OCI-LY7 (cell line): Measurements from ENCODE around the gene VCP. TPM values are rescaled to one million over a fixed set of nuclear protein-coding genes. Genes with fewer than 3 reads are reported as not detected.

ENCODE experiments used
- BruUV-seq: library from RNA; stranded (reverse); fragments of 400-500 nt; replicated peaks from 2 replicates; lab custom pipeline; 2021; lab: Mats Ljungman, UMichigan
- CTCF ChIA-PET: fragments of 300-600 bp; sonication (Branson Sonifier 250); formaldehyde crosslinking; loops from one replicate; lab custom pipeline; 2022; ENCODE audit warnings: antibody characterized with exemption; ENCODE audit not compliant: unreplicated experiment; lab: Charles Lee
- POLR2A ChIA-PET: fragments of 300-600 bp; sonication (Branson Sonifier 250); formaldehyde crosslinking; loops from one replicate; lab custom pipeline; 2022; ENCODE audit warnings: antibody characterized with exemption; lab: Charles Lee
- DNase-seq: peaks from one replicate; pipeline ENCODE4 v3.0.0-alpha.2; 2015; ENCODE audit warnings: low spot score
- H2AFZ ChIP-seq: fragments of 200-600 bp; sonication (generic), shearing (Covaris generic); 2 replicates; pipeline ENCODE4 v1.6.1; 2014; ENCODE audit warnings: mild to moderate bottlenecking, antibody characterized with exemption, low read length, moderate library complexity
- H3K27ac ChIP-seq: fragments of 200-600 bp; sonication (generic); 2 replicates; pipeline ENCODE4 v1.5.1; 2014; ENCODE audit warnings: mixed run types, low read depth, mild to moderate bottlenecking, moderate library complexity, low read length, inconsistent platforms; ENCODE audit not compliant: poor library complexity, severe bottlenecking
- H3K36me3 ChIP-seq: fragments of 200-600 bp; sonication (generic); 2 replicates; pipeline ENCODE4 v1.6.1; 2014; ENCODE audit warnings: mild to moderate bottlenecking, antibody characterized with exemption, low read length, moderate library complexity, mixed read lengths; ENCODE audit not compliant: insufficient read depth
- H3K4me1 ChIP-seq: fragments of 200-600 bp; sonication (generic); 2 replicates; pipeline ENCODE4 v1.5.1; 2014; ENCODE audit warnings: mild to moderate bottlenecking, low read length; ENCODE audit not compliant: insufficient read depth, poor library complexity, severe bottlenecking
- H3K4me2 ChIP-seq: fragments of 200-600 bp; sonication (generic); 2 replicates; pipeline ENCODE4 v1.6.1; 2014; ENCODE audit warnings: mild to moderate bottlenecking, low read length
- H3K4me3 ChIP-seq: fragments of 200-600 bp; sonication (generic); 2 replicates; pipeline ENCODE4 v1.5.1; 2014; ENCODE audit warnings: mild to moderate bottlenecking, low read depth, low read length; ENCODE audit not compliant: poor library complexity, severe bottlenecking
- H3K79me2 ChIP-seq: fragments of 200-600 bp; sonication (generic); 2 replicates; pipeline ENCODE4 v1.6.1; 2016; ENCODE audit warnings: low read depth, mild to moderate bottlenecking, low read length, moderate library complexity, mixed read lengths; ENCODE audit not compliant: insufficient read depth
- H3K9me2 ChIP-seq: fragments of 200-600 bp; sonication (generic); 2 replicates; pipeline ENCODE4 v1.6.1; 2016; ENCODE audit warnings: mild to moderate bottlenecking, low read length, mixed read lengths; ENCODE audit not compliant: insufficient read depth
- H3K9me3 ChIP-seq: fragments of 200-600 bp; sonication (generic); 2 replicates; pipeline ENCODE4 v1.6.1; 2014; ENCODE audit warnings: mild to moderate bottlenecking, mixed run types, low read length, mixed read lengths
- H4K20me1 ChIP-seq: fragments of 200-600 bp; sonication (generic); 2 replicates; pipeline ENCODE4 v1.6.1; 2014; ENCODE audit warnings: mild to moderate bottlenecking, antibody characterized with exemption, low read length, moderate library complexity, mixed read lengths; ENCODE audit not compliant: insufficient read depth
- EZH2phosphoT487 ChIP-seq: fragments of 200-600 bp; sonication (generic); IDR thresholded peaks from 2 replicates; pipeline ENCODE4 v1.6.1; 2018; ENCODE audit warnings: low read depth, borderline replicate concordance, mild to moderate bottlenecking, mixed run types, antibody characterized with exemption, low read length, moderate library complexity, mixed read lengths
- intact Hi-C: fragments of 100-400 bp; cut with micrococcal nuclease; formaldehyde crosslinking; loops from one replicate; pipeline ENCODE4 v1.10.0; 2022; ENCODE audit not compliant: unreplicated experiment
- total RNA-seq, 2 experiments: library from RNA; depleted of rRNA in 1 of 2; stranded (reverse); fragments of >200 nt in 1 of 2; shearing (Covaris generic) in 1 of 2; gene quantifications; 2 replicates each; pipeline ENCODE4 v1.2.3, GENCODE V29; 2014 to 2022
- TF ChIP-seq, protein P1 (sequence below): fragments of 200-600 bp; sonication (generic); conservative IDR thresholded peaks from 2 replicates; pipeline ENCODE4 v1.5.1; 2014; ENCODE audit warnings: mild to moderate bottlenecking, antibody characterized with exemption, low read length, moderate library complexity, mixed read lengths

The VCP gene
- total RNA-seq, 2 experiments from 2014 or later: 187 to 200 TPM

DNA sequence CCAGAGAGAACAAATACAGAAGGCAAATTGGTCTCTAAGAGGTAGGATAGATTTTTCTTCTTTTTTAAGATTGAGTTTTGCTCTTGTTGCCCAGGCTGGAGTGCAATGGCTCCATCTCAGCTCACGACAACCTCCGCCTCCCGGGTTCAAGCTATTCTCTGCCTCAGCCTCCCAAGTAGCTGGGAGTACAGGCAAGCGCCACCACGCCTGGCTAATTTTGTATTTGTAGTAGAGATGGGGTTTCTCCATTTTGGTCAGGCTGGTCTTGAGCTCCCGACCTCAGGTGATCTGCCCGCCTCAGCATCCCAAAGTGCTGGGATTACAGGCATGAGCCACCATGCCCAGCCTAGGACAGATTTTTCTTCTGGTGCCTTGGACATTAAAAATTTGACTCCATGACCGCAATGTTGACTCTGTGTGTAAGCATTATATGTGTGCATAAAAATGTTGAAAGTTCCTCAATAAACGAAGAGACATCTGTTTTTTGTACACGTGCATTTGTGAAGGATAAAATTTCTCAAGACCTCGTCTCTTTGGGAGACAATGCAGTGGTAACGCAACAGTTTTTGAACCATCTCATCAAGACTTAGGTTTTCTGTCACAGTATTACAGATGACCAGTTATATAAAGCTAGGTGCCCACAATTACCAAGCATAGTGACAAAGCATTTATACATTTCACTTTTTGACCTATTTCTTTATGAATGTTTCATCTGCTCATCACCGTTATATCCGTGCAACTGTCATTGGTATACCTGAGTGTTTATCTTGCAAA, 17.4 kb downstream of the VCP start:
- H4K20me1 ChIP-seq: no peaks in the 10 kb centered on the region
- H3K36me3 ChIP-seq: peaks cover 95% of the 10 kb centered on the region
- no peak for DNase-seq
- ChIA-PET POLR2A (no interaction called here), CTCF (no interaction called here)
- no peak overlapping the region for H3K4me3 ChIP-seq
- no peak overlapping the region for H2AFZ ChIP-seq
- no peaks in the 10 kb centered on the region for H3K79me2 ChIP-seq
- no peak overlapping the region for H3K4me2 ChIP-seq
- no peak overlapping the region for H3K27ac ChIP-seq
- H3K9me3 ChIP-seq: no peaks in the 10 kb centered on the region
- intact Hi-C loops: no loop called here
- no peak for TF ChIP-seq EZH2phosphoT487
- TF ChIP-seq, protein P1, sequence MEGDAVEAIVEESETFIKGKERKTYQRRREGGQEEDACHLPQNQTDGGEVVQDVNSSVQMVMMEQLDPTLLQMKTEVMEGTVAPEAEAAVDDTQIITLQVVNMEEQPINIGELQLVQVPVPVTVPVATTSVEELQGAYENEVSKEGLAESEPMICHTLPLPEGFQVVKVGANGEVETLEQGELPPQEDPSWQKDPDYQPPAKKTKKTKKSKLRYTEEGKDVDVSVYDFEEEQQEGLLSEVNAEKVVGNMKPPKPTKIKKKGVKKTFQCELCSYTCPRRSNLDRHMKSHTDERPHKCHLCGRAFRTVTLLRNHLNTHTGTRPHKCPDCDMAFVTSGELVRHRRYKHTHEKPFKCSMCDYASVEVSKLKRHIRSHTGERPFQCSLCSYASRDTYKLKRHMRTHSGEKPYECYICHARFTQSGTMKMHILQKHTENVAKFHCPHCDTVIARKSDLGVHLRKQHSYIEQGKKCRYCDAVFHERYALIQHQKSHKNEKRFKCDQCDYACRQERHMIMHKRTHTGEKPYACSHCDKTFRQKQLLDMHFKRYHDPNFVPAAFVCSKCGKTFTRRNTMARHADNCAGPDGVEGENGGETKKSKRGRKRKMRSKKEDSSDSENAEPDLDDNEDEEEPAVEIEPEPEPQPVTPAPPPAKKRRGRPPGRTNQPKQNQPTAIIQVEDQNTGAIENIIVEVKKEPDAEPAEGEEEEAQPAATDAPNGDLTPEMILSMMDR: no peak
- no peaks in the 10 kb centered on the region for H3K9me2 ChIP-seq
- BruUV-seq: no TSS peak
- H3K4me1 ChIP-seq: no peaks in the 10 kb centered on the region

DNA sequence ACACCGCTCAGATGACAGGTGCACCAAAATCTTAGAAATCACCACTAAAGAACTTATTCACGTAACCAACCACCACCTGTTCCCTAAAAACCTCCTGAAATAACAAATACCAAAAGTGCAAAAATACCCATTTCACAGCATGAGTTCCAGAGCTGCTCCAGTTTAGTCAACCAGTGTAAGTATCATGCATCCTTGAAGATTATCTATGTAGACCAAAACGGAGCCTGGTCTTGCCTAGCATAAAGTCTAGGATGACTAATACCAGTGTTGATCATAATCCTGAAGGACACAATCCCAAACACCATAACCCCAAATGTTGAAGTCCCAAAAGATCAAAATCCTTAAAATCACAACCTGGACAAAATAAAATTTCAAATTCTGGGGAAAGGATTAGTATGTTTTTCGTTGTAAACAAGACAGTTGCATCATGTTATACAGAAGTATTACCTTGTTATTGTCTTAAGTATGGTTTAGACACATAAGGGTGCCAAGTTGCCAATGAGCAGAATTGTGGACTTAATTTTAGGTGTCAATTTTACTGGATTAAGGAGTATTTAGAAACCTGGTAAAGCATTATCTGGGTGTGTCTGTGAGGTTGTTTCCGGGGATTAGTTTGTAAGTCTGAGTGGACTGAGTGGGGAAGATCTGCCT, 18.1 kb downstream of the VCP start:
- CTCF ChIA-PET: no interaction called here
- no peaks in the 10 kb centered on the region for H3K4me1 ChIP-seq
- no peaks in the 10 kb centered on the region for H3K9me2 ChIP-seq
- intact Hi-C loops: no loop called here
- POLR2A ChIA-PET: no interaction called here
- H4K20me1 ChIP-seq: no peaks in the 10 kb centered on the region
- H3K27ac ChIP-seq: no peak overlapping the region
- no peak for DNase-seq
- peaks cover 95% of the 10 kb centered on the region for H3K36me3 ChIP-seq
- no TSS peak for BruUV-seq
- H2AFZ ChIP-seq: no peak overlapping the region
- no peaks in the 10 kb centered on the region for H3K79me2 ChIP-seq
- no peak overlapping the region for H3K4me3 ChIP-seq
- no peak overlapping the region for H3K4me2 ChIP-seq
- TF ChIP-seq EZH2phosphoT487: no peak
- TF ChIP-seq, protein P1: no peak
- no peaks in the 10 kb centered on the region for H3K9me3 ChIP-seq
